Astrocyte (in vitro differentiated cells and primary cell): ENCODE results near the gene GLB1L3. TPM values are rescaled to one million over a fixed set of nuclear protein-coding genes. Genes with fewer than 3 reads are reported as not detected.

Experiments
- DNase-seq: peaks from one replicate; pipeline ENCODE4 v3.0.0-alpha.2; 2010; ENCODE audit warnings: low read depth
- FAIRE-seq: peaks from 2 replicates; lab custom pipeline; 2011; peaks lifted over from hg19 to GRCh38; lab: Jason Lieb, UNC
- H2AFZ ChIP-seq: 2 replicates; pipeline ENCODE4 v1.6.0; 2012; ENCODE audit warnings: low read depth, low read length, inconsistent platforms
- H3K27ac ChIP-seq: 2 replicates; pipeline ENCODE4 v1.5.1; 2011; ENCODE audit warnings: low read depth, low read length, inconsistent platforms
- H3K27me3 ChIP-seq: 2 replicates; pipeline ENCODE4 v1.6.0; 2011; ENCODE audit warnings: low read length, inconsistent platforms; ENCODE audit not compliant: insufficient read depth
- H3K36me3 ChIP-seq: 2 replicates; pipeline ENCODE4 v1.5.1; 2011; ENCODE audit warnings: low read length, inconsistent platforms; ENCODE audit not compliant: insufficient read depth
- H3K4me1 ChIP-seq: 2 replicates; pipeline ENCODE4 v1.5.1; 2011; ENCODE audit warnings: low read length, inconsistent platforms; ENCODE audit not compliant: insufficient read depth
- H3K4me2 ChIP-seq: 2 replicates; pipeline ENCODE4 v1.6.0; 2012; ENCODE audit warnings: low read length, inconsistent platforms
- H3K4me3 ChIP-seq: 2 replicates; pipeline ENCODE4 v1.5.1; 2011; ENCODE audit warnings: low read depth, mild to moderate bottlenecking, low read length, inconsistent platforms; ENCODE audit not compliant: insufficient read depth
- H3K79me2 ChIP-seq: 2 replicates; pipeline ENCODE4 v1.6.0; 2012; ENCODE audit warnings: mild to moderate bottlenecking, low read length, inconsistent platforms; ENCODE audit not compliant: insufficient read depth
- H3K9ac ChIP-seq: 2 replicates; pipeline ENCODE4 v1.6.0; 2012; ENCODE audit warnings: mild to moderate bottlenecking, low read length, inconsistent platforms
- H3K9me3 ChIP-seq: 2 replicates; pipeline ENCODE4 v1.5.1; 2012; ENCODE audit warnings: low read depth, mild to moderate bottlenecking, low read length, inconsistent platforms; ENCODE audit not compliant: insufficient read depth
- H4K20me1 ChIP-seq: 2 replicates; pipeline ENCODE4 v1.6.0; 2012; ENCODE audit warnings: low read length, inconsistent platforms; ENCODE audit not compliant: insufficient read depth
- H3K27ac Mint-ChIP-seq: one replicate; pipeline ENCODE4 v1.8.0; 2021; ENCODE audit warnings: mild to moderate bottlenecking, mixed read lengths; ENCODE audit not compliant: unreplicated experiment
- H3K27me3 Mint-ChIP-seq: one replicate; pipeline ENCODE4 v1.8.0; 2021; ENCODE audit warnings: low read depth, mixed read lengths; ENCODE audit not compliant: unreplicated experiment
- H3K36me3 Mint-ChIP-seq: one replicate; pipeline ENCODE4 v1.8.0; 2021; ENCODE audit warnings: low read depth, mixed read lengths; ENCODE audit not compliant: unreplicated experiment
- H3K4me1 Mint-ChIP-seq: one replicate; pipeline ENCODE4 v1.8.0; 2021; ENCODE audit warnings: low read depth, mixed read lengths; ENCODE audit not compliant: unreplicated experiment
- H3K4me3 Mint-ChIP-seq: one replicate; pipeline ENCODE4 v1.8.0; 2021; ENCODE audit warnings: mild to moderate bottlenecking, moderate library complexity, mixed read lengths; ENCODE audit not compliant: unreplicated experiment
- H3K9me3 Mint-ChIP-seq: one replicate; pipeline ENCODE4 v1.8.0; 2021; ENCODE audit warnings: mild to moderate bottlenecking, mixed read lengths; ENCODE audit not compliant: unreplicated experiment
- CTCF ChIP-seq: IDR thresholded peaks from 2 replicates; pipeline ENCODE4 v1.5.1; 2011; ENCODE audit warnings: low read depth, mild to moderate bottlenecking, inconsistent platforms, low read length, moderate library complexity; ENCODE audit not compliant: insufficient read depth
- EZH2 ChIP-seq: IDR thresholded peaks from 2 replicates; pipeline ENCODE4 v1.6.1; 2012; ENCODE audit warnings: mild to moderate bottlenecking, low read length, inconsistent platforms; ENCODE audit not compliant: insufficient read depth
- total RNA-seq: library from RNA; stranded (reverse); gene quantifications from 2 replicates; pipeline ENCODE4 v1.2.1, GENCODE V29; 2021

GLB1L3 gene
- total RNA-seq, 1 donor from 2014 or later, result 0.20 TPM

GRCh38 chr11:134237557-134237922 lies 38.6 kb upstream of the GLB1L3 start:
- H3K27ac ChIP-seq, result no peak overlapping the region
- FAIRE-seq (no peak), DNase-seq (no peak)
- no peak overlapping the region for H3K4me3 ChIP-seq
- Mint-ChIP-seq H3K27me3 (no peaks in the 10 kb centered on the region), H3K27ac (no peak overlapping the region), H3K9me3 (no peaks in the 10 kb centered on the region), H3K4me3 (no peak overlapping the region), H3K36me3 (peaks cover 4% of the 10 kb centered on the region), H3K4me1 (peaks cover 15% of the 10 kb centered on the region)
- peaks cover 14% of the 10 kb centered on the region for H3K36me3 ChIP-seq
- peaks cover 13% of the 10 kb centered on the region for H3K79me2 ChIP-seq
- no peak overlapping the region for H3K9ac ChIP-seq
- H4K20me1 ChIP-seq, result peaks cover 23% of the 10 kb centered on the region
- H3K4me1 ChIP-seq, result no peaks in the 10 kb centered on the region
- no peak overlapping the region for H3K4me2 ChIP-seq
- no peak overlapping the region for H2AFZ ChIP-seq
- TF ChIP-seq CTCF, result no peak
- no peak for TF ChIP-seq EZH2
- no peaks in the 10 kb centered on the region for H3K9me3 ChIP-seq
- no peaks in the 10 kb centered on the region for H3K27me3 ChIP-seq

- no peak overlapping the region for H2AFZ ChIP-seq
- no peak overlapping the region for H3K4me2 ChIP-seq
- peaks cover 15% of the 10 kb centered on the region for H3K4me1 Mint-ChIP-seq
- H3K27me3 ChIP-seq, result no peaks in the 10 kb centered on the region
- H3K27ac ChIP-seq, result no peak overlapping the region
- H3K4me1 ChIP-seq, result no peaks in the 10 kb centered on the region
- H3K36me3 Mint-ChIP-seq, result peaks cover 4% of the 10 kb centered on the region
- no peaks in the 10 kb centered on the region for H3K27me3 Mint-ChIP-seq
- no peaks in the 10 kb centered on the region for H3K9me3 Mint-ChIP-seq
- peaks cover 14% of the 10 kb centered on the region for H4K20me1 ChIP-seq
- FAIRE-seq, result no peak
- H3K9ac ChIP-seq, result no peak overlapping the region
- peaks cover 5% of the 10 kb centered on the region for H3K79me2 ChIP-seq
- H3K4me3 ChIP-seq, result no peak overlapping the region
- no peaks in the 10 kb centered on the region for H3K9me3 ChIP-seq
- H3K27ac Mint-ChIP-seq, result no peak overlapping the region
- no peak for DNase-seq
- peaks cover 23% of the 10 kb centered on the region for H3K36me3 ChIP-seq
- no peak overlapping the region for H3K4me3 Mint-ChIP-seq
- TF ChIP-seq CTCF (no peak), EZH2 (no peak)
Observed at GRCh38 chr11:134238956-134239355, 37.2 kb upstream of the GLB1L3 start.

GRCh38 chr11:134240592-134240991 lies 35.6 kb upstream of the GLB1L3 start:
- no peaks in the 10 kb centered on the region for H3K27me3 Mint-ChIP-seq
- H3K27ac ChIP-seq, result no peak overlapping the region
- FAIRE-seq, result no peak
- H3K9me3 Mint-ChIP-seq, result no peaks in the 10 kb centered on the region
- H3K9ac ChIP-seq, result no peak overlapping the region
- peaks cover 15% of the 10 kb centered on the region for H3K4me1 Mint-ChIP-seq
- peaks cover 3% of the 10 kb centered on the region for H4K20me1 ChIP-seq
- DNase-seq, result no peak
- no peak overlapping the region for H3K4me3 Mint-ChIP-seq
- TF ChIP-seq CTCF (no peak), EZH2 (no peak)
- no peak overlapping the region for H2AFZ ChIP-seq
- peaks cover 4% of the 10 kb centered on the region for H3K36me3 Mint-ChIP-seq
- H3K27me3 ChIP-seq, result no peaks in the 10 kb centered on the region
- H3K4me1 ChIP-seq, result no peaks in the 10 kb centered on the region
- peaks cover 19% of the 10 kb centered on the region for H3K36me3 ChIP-seq
- no peak overlapping the region for H3K4me3 ChIP-seq
- H3K27ac Mint-ChIP-seq, result no peak overlapping the region
- no peaks in the 10 kb centered on the region for H3K9me3 ChIP-seq
- H3K4me2 ChIP-seq, result no peak overlapping the region
- no peaks in the 10 kb centered on the region for H3K79me2 ChIP-seq
